Fibroblast of skin of right biceps (primary cell): ENCODE data around the gene CHCHD3.
"Not testable (repeated sequence)": the region's sequence is repeated elsewhere in the genome, so short reads cannot be mapped to it uniquely, and the experiment has no call there.

ENCODE experiments used
- DNase-seq: peaks from one replicate; pipeline ENCODE4 v3.0.0-alpha.2; 2013

The CHCHD3 gene

GRCh38 chr7:133040674-133041073 lies 41.2 kb downstream of the CHCHD3 start:
- DNase-seq, result no peak

DNA sequence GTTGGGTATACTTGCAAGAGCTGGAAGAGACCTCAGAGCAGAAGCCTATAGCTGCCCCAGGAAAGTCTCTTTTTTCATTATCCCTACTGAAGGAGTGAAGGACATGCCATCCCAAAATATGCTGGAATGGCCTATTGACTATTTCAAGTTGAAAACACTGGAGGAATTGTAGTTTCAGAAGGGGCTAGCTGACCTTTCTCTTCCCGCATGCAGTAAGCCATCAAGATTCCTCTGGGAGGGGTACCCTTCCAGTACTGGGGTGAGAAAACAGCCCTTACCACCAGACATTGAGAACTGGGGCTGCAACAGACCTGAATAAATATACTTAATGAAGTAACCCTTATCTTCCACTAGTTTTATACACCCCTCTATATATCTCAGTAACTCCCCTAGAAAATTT lies 41.7 kb downstream of the CHCHD3 start:
- no peak for DNase-seq

DNA sequence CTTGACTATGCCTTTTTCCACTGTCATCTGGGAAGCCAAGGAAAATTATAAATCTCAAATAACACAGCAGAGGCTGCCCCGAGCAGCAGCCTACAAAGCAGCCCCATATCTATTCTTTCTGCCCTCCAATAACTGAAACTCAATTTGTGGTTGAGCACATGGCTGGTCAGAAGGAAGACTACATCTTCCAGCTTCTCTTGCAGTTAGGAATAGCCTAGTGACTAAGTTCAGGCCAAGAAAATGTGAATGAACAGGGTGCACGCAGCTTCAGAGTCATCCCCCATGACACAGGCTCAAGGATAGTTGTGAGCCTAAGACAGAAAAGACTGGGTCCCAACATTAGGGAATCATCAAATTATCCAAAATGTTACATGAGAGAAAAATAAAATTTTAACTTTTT lies 42.3 kb downstream of the CHCHD3 start:
- DNase-seq, result no peak

GRCh38 chr7:133036289-133036688 lies 45.6 kb downstream of the CHCHD3 start:
- no peak for DNase-seq

GRCh38 chr7:133035240-133035639 lies 46.6 kb downstream of the CHCHD3 start:
- not testable (repeated sequence) for DNase-seq

GRCh38 chr7:133030346-133030745 lies 51.5 kb downstream of the CHCHD3 start:
- no peak for DNase-seq

DNA sequence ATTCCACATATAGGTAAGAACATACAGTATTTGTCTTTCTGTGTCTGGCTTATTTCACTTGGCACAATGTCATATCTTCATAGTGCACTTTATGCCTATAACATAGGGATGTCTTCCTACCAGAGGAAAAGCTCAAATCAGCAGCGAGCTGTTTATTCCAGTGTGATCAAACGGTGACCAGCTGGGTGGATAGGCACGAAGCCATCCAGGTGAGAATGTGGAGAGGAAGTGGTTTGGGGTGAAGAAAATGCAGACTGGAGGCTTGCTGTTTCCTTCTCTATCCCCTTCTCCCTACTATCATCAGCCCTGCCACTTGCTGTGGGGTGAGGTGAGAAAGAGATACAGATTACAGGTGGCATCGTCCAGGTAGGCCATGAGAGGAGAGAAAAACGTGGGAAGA lies 52.4 kb downstream of the CHCHD3 start:
- no peak for DNase-seq

GRCh38 chr7:133027397-133027796 lies 54.5 kb downstream of the CHCHD3 start:
- no peak for DNase-seq

DNA sequence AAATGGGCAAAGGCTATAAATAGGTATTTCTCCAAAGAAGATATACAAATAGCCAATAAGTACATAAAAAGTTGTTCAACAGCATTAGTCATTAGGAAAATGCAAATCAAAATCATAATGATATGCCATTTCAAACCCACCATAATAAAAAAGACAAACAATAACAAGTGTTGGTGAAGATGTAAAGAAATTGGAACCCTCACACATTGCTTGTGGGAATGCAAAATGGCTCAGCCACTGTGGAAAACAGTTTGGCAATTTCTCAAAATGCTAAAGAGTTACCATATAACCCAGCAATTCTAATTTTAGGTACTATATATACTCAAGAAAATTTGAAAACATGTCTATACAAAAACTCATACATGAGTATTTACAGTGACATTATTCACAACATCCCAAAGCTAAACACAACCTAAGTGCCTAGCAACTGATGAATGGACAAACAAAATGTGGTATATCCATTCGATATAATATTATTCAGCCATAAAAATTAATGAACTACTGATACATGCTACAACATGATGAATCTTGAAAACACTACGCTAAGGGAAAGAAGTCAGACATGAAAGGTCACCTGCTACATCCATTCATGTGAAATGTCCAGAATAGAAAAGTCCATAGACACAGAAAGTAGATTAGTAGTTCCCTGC lies 55.6 kb downstream of the CHCHD3 start:
- no peak for DNase-seq

DNA sequence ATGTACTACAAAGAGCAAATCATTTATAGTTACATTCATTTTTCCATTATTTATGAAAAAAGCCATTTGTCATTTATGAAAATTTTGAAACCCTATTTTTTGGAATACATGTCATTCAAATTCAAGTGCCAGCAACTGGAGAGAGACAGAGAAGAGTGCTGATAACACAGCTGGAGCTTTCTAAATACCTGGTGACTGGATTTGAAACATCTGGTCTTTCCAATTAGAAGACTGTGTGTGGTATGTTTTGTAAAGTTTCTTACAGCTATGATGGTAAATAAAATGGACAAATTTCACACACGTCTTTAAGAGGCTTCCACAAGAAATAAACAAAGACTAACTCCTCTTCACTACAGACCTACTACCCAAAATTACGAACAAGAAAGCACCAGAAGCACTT lies 56.8 kb downstream of the CHCHD3 start:
- DNase-seq, result no peak

DNA sequence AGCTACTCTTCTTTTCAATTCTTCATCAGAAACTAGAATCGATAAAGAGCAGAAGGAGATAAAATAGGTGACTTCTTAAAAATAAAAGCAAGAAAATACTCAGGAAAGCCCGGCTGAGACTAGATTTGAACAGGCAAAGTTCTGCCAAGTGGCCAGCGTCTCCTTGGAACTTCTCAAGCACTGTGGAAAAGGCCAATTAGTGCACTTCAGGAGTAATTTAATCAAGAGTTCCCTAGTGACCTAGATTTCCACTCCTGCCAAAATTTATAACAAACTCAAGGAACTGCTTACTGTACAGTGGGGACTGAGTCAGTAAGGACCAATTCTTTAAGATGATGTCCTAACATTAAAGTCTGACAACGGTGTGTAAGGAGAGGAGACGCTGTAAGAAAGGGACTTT lies 57.3 kb downstream of the CHCHD3 start:
- no peak for DNase-seq

- DNase-seq, result peak; percentile 56
Observed at GRCh38 chr7:133023370-133024071, 58.4 kb downstream of the CHCHD3 start.

DNA sequence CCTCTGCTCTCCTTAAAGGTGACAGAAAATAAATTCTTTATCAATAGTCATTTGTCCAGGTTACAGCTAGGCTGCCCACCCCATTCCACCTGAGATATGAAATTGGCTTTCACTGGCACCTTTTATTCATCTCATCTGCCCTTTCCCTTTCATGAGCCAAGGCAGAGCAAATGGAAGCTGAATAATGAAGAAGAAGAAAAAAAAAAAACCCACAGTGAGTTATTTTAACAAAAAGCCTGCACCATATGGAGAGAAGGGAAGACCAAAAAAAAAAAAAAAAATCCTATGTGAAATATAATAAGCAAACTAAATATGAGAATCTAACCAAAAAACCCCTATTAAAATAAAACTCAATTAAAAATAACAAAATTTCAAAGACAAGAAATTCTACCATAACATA lies 59.2 kb downstream of the CHCHD3 start:
- no peak for DNase-seq

DNA sequence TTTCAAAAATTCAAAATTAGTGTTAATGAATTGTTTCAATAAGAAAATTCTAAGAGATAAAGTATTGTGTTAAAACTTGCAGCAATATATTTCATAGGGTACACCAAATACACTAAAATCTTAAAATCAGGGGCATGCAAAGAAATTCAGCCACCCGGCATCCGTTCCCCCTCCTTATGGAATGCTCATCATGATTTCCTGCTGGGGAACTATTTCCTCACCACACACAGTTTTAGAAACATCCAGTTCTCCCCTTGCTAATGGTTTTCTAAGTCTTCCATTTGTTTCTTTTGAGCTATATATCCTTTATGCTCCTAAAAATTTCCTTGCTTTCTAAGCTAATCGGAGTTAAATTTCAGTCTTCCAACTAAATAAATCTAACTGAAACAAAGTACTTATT lies 60.7 kb downstream of the CHCHD3 start:
- DNase-seq, result peak; percentile 10

- DNase-seq, result peak; percentile 59
Observed at GRCh38 chr7:133020496-133020895, 61.4 kb downstream of the CHCHD3 start.

- no peak for DNase-seq
Observed at GRCh38 chr7:133019590-133019989, 62.3 kb downstream of the CHCHD3 start.

DNA sequence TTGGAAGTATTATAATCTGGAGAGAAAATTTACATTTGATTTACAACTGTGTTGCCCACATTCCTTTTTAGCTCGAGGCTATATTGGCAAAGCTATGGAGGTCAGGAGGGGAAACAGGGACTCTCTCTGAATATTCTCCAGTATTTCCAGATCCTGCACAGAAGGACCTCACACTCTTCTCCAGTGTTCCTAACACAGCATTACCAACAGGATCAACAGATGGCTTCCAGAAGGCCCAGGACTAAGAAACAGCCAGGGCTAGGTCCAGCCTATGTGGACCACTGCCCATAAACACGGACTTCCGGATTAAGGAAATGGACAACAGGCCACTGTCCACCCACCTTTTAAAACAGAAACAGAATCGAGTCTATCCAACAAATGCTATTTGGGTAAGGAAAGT lies 65.3 kb downstream of the CHCHD3 start:
- DNase-seq, result no peak

DNA sequence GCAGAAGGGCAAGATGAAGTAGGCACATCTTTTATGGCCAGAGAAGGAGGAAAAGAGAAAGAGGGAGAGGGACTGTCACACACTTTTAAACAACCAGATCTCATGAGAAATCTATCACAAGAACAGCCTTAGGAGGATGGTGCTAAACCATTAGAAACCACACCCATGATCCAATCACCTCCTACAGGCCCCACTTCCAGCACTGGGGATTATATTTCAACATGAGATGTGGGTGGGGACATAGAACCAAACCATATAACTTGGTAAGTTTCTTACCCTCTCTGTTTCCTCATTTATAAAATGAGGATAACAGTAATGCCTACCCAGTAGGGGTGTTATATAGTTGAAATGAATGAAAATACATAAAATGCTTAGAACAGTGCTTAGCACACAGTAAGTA lies 66.0 kb downstream of the CHCHD3 start:
- no peak for DNase-seq

GRCh38 chr7:133011746-133012145 lies 70.1 kb downstream of the CHCHD3 start:
- DNase-seq, result no peak

- DNase-seq, result peak; percentile 14
Observed at GRCh38 chr7:133009426-133010252, 72.3 kb downstream of the CHCHD3 start.

DNA sequence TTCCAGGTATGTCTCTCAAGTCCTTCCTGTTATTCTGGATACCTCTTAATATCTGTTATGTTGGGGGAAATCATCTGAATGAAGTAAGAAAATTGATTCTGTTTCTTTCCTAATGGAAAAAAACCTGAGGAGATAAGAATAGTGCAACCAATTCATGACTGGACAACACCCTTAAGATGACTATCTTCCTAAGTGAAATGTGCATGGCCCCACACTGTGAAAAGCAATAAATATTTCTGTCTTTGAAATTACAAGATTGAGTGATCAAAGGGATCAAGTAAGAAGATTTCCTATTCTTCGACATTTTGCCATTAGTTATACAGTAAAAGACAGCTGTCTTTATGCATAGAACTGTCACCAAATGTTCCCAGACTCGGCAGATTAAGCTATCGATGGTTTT lies 73.9 kb downstream of the CHCHD3 start:
- DNase-seq, result no peak

GRCh38 chr7:133003052-133003910 lies 78.6 kb downstream of the CHCHD3 start:
- no peak for DNase-seq

DNA sequence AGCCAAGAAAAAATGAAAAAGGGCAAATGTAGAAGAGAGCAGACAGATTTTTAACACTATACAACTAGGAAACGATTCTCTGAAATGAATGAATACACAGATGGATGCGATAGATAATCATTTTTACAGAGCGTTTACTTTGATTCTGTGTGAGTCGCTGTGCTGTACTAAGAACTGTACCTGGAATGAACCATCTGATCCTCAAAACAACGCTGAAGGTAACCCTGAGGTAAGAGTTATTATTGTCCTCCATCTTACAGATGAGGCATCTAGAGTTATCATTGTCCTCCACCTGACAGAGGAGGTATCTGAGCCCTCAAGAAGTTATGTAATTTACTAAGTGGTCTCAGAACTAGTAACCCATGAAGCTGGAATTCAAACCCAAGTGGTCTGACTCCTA lies 80.2 kb downstream of the CHCHD3 start:
- no peak for DNase-seq
